Gastrocnemius medialis (tissue), 4 donors: ENCODE measurements around the gene NDUFS1.

Experiments used
- POLR2A ChIP-seq, 2 donors: fragments of 450-650 bp; IDR thresholded peaks; one replicate each; pipeline ENCODE4 v1.6.1; 2017; ENCODE audit warnings: antibody characterized with exemption in 2 of 2, mild to moderate bottlenecking in 2 of 2, moderate library complexity in 2 of 2
- TF ChIP-seq, protein P1 (sequence below), 5 experiments: fragments of 450-650 bp in 3 of 5; fragments of 200-600 bp in 2 of 5; sonication (generic) in 2 of 5; IDR thresholded peaks in 4 of 5; conservative IDR thresholded peaks in 1 of 5; 1 replicate in 4 of 5; 2 replicates in 1 of 5; pipeline ENCODE4 v1.5.1; 2016 to 2019; ENCODE audit warnings: antibody characterized with exemption in 5 of 5, mild to moderate bottlenecking in 3 of 5, moderate library complexity in 3 of 5

GRCh38 chr2:206084870-206085741, 74.1 kb downstream of the NDUFS1 start:
- TF ChIP-seq, protein P1, sequence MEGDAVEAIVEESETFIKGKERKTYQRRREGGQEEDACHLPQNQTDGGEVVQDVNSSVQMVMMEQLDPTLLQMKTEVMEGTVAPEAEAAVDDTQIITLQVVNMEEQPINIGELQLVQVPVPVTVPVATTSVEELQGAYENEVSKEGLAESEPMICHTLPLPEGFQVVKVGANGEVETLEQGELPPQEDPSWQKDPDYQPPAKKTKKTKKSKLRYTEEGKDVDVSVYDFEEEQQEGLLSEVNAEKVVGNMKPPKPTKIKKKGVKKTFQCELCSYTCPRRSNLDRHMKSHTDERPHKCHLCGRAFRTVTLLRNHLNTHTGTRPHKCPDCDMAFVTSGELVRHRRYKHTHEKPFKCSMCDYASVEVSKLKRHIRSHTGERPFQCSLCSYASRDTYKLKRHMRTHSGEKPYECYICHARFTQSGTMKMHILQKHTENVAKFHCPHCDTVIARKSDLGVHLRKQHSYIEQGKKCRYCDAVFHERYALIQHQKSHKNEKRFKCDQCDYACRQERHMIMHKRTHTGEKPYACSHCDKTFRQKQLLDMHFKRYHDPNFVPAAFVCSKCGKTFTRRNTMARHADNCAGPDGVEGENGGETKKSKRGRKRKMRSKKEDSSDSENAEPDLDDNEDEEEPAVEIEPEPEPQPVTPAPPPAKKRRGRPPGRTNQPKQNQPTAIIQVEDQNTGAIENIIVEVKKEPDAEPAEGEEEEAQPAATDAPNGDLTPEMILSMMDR (IDR thresholded peaks at IDR 0.05 in 4 of 5, conservative IDR thresholded peaks at IDR 0.05 in 1 of 5) = no peak
- TF ChIP-seq POLR2A (IDR thresholded peaks at IDR 0.05) = no peak
